Neural cell (in vitro differentiated cells): ENCODE data around the gene FXN. TPM values are rescaled to one million over a fixed set of nuclear protein-coding genes. Genes with fewer than 3 reads are reported as not detected.
A peak's percentile ranks its signal among the peaks of the same experiment; 100 is the strongest.

ENCODE experiments used
- H2AFZ ChIP-seq: fragments of 200-600, 300-800 bp; sonication (generic), shearing (Covaris generic); 2 replicates; pipeline ENCODE4 v1.6.0; 2014; ENCODE audit warnings: low read depth, mild to moderate bottlenecking, antibody characterized with exemption, low read length, moderate library complexity
- H3F3A ChIP-seq: fragments of 200-600 bp; shearing (Covaris generic); 2 replicates; pipeline ENCODE4 v1.6.1; 2016; ENCODE audit warnings: mild to moderate bottlenecking, moderate library complexity, mixed read lengths, antibody characterized with exemption, low read length; ENCODE audit not compliant: insufficient read depth, poor library complexity, severe bottlenecking
- H3K27ac ChIP-seq: fragments of 200-600, 300-800 bp; sonication (generic), shearing (Covaris generic); 2 replicates; pipeline ENCODE4 v1.5.1; 2014; ENCODE audit warnings: mild to moderate bottlenecking, low read length, moderate library complexity
- H3K27me3 ChIP-seq: fragments of 300-800, 200-600 bp; sonication (generic), shearing (Covaris generic); 2 replicates; pipeline ENCODE4 v1.6.0; 2014; ENCODE audit warnings: mild to moderate bottlenecking, low read depth, low read length, moderate library complexity; ENCODE audit not compliant: insufficient read depth
- H3K36me3 ChIP-seq: fragments of 300-800, 200-600 bp; sonication (generic), shearing (Covaris generic); 2 replicates; pipeline ENCODE4 v1.5.1; 2014; ENCODE audit warnings: mild to moderate bottlenecking, antibody characterized with exemption, low read length, moderate library complexity; ENCODE audit not compliant: insufficient read depth
- H3K4me2 ChIP-seq: fragments of 300-800, 200-600 bp; sonication (generic), shearing (Covaris generic); 2 replicates; pipeline ENCODE4 v1.6.0; 2014; ENCODE audit warnings: mild to moderate bottlenecking, low read length
- H3K4me3 ChIP-seq: fragments of 300-800, 200-600 bp; sonication (generic), shearing (Covaris generic); 2 replicates; pipeline ENCODE4 v1.5.1; 2014; ENCODE audit warnings: mild to moderate bottlenecking, low read length, moderate library complexity
- H3K79me2 ChIP-seq: fragments of 200-600 bp; shearing (Covaris generic); replicated peaks from 2 replicates; pipeline ENCODE4 v1.6.0; 2014; ENCODE audit warnings: mild to moderate bottlenecking, low read length, moderate library complexity; ENCODE audit not compliant: insufficient read depth
- H3K9ac ChIP-seq: fragments of 300-800, 200-600 bp; sonication (generic), shearing (Covaris generic); 2 replicates; pipeline ENCODE4 v1.6.1; 2016; ENCODE audit warnings: mild to moderate bottlenecking, low read length, mixed read lengths
- H3K9me2 ChIP-seq: fragments of 200-600 bp; shearing (Covaris generic); 2 replicates; pipeline ENCODE4 v1.6.1; 2016; ENCODE audit warnings: mild to moderate bottlenecking, low read length, mixed read lengths; ENCODE audit not compliant: insufficient read depth
- H3K9me3 ChIP-seq: fragments of 200-600, 300-800 bp; sonication (generic), shearing (Covaris generic); 2 replicates; pipeline ENCODE4 v1.6.1; 2016; ENCODE audit warnings: mild to moderate bottlenecking, mixed run types, low read length, moderate library complexity, mixed read lengths
- H4K20me1 ChIP-seq: fragments of 200-600 bp; shearing (Covaris generic); 2 replicates; pipeline ENCODE4 v1.6.1; 2016; ENCODE audit warnings: mild to moderate bottlenecking, mixed run types; ENCODE audit not compliant: insufficient read depth
- CTCF ChIP-seq: fragments of 450-650 bp; IDR thresholded peaks from 2 replicates; pipeline ENCODE4 v1.5.1; 2014; ENCODE audit warnings: antibody characterized with exemption, mild to moderate bottlenecking, moderate library complexity; ENCODE audit not compliant: poor library complexity, severe bottlenecking
- EP300 ChIP-seq: fragments of 450-650 bp; conservative IDR thresholded peaks from 2 replicates; pipeline ENCODE4 v1.6.1; 2014; ENCODE audit warnings: antibody characterized with exemption, mild to moderate bottlenecking, moderate library complexity; ENCODE audit not compliant: poor library complexity, severe bottlenecking
- EZH2 ChIP-seq: fragments of 200-600, 300-800 bp; shearing (Covaris generic), sonication (generic); IDR thresholded peaks from 2 replicates; pipeline ENCODE4 v1.6.1; 2014; ENCODE audit warnings: antibody characterized with exemption, low read length, borderline replicate concordance, mild to moderate bottlenecking; ENCODE audit not compliant: insufficient read depth, poor library complexity, severe bottlenecking
- MXI1 ChIP-seq: fragments of 450-650 bp; conservative IDR thresholded peaks from 2 replicates; pipeline ENCODE4 v1.6.1; 2014; ENCODE audit warnings: antibody characterized with exemption, mild to moderate bottlenecking; ENCODE audit not compliant: poor library complexity, severe bottlenecking
- POLR2AphosphoS5 ChIP-seq: IDR thresholded peaks from 2 replicates; pipeline ENCODE4 v1.6.1; 2012
- RAD21 ChIP-seq: fragments of 450-650 bp; conservative IDR thresholded peaks from 2 replicates; pipeline ENCODE4 v1.6.1; 2014; ENCODE audit warnings: antibody characterized with exemption, mild to moderate bottlenecking, moderate library complexity
- REST ChIP-seq: IDR thresholded peaks from 2 replicates; pipeline ENCODE4 v1.6.1; 2012; ENCODE audit warnings: borderline replicate concordance
- SMC3 ChIP-seq: fragments of 450-650 bp; conservative IDR thresholded peaks from 2 replicates; pipeline ENCODE4 v1.6.1; 2014; ENCODE audit warnings: antibody characterized with exemption, mild to moderate bottlenecking, moderate library complexity; ENCODE audit not compliant: poor library complexity
- TAF1 ChIP-seq: IDR thresholded peaks from 2 replicates; pipeline ENCODE4 v1.6.1; 2012; ENCODE audit warnings: low read depth
- polyA plus RNA-seq: library from polyadenylated mRNA; depleted of rRNA; stranded (reverse); fragments of >200 nt; gene quantifications from 2 replicates; pipeline ENCODE4 v1.2.3, GENCODE V29; 2014

FXN gene
- polyA plus RNA-seq, 1 donor from 2014 or later, result 3.5 TPM

- Histone ChIP-seq H2AFZ (no peak overlapping the region), H3K4me3 (no peak overlapping the region)
Observed at GRCh38 chr9:68999393-69000105, 36.0 kb upstream of the FXN start.

GRCh38 chr9:69001921-69002320, 33.6 kb upstream of the FXN start:
- no peaks in the 10 kb centered on the region for H3K9me3 ChIP-seq
- H3K4me3 ChIP-seq, result no peak overlapping the region
- no peak overlapping the region for H2AFZ ChIP-seq
- H3F3A ChIP-seq, result no peaks in the 10 kb centered on the region
- no peaks in the 10 kb centered on the region for H3K36me3 ChIP-seq
- no peak overlapping the region for H3K27ac ChIP-seq
- TF ChIP-seq CTCF, result no peak
- no peak for TF ChIP-seq REST
- no peak for TF ChIP-seq SMC3
- no peaks in the 10 kb centered on the region for H3K9me2 ChIP-seq
- H3K27me3 ChIP-seq, result no peaks in the 10 kb centered on the region
- H4K20me1 ChIP-seq, result no peaks in the 10 kb centered on the region
- H3K79me2 ChIP-seq, result no peaks in the 10 kb centered on the region
- H3K4me2 ChIP-seq, result no peak overlapping the region
- no peak overlapping the region for H3K9ac ChIP-seq

More at GRCh38 chr9:68999393-69000105, 36.0 kb upstream of the FXN start:
- H3K9me2 ChIP-seq, result no peaks in the 10 kb centered on the region
- no peaks in the 10 kb centered on the region for H3K79me2 ChIP-seq
- no peaks in the 10 kb centered on the region for H3K9me3 ChIP-seq
- H3K9ac ChIP-seq, result no peak overlapping the region
- TF ChIP-seq SMC3 (peak; percentile 92), CTCF (peak; percentile 90), POLR2AphosphoS5 (no peak), EZH2 (no peak), RAD21 (peak; percentile 91), MXI1 (peak; percentile 31), EP300 (no peak), REST (no peak), TAF1 (no peak)
- H3K27ac ChIP-seq, result no peak overlapping the region
- H3K4me2 ChIP-seq, result no peak overlapping the region
- no peaks in the 10 kb centered on the region for H4K20me1 ChIP-seq
- no peaks in the 10 kb centered on the region for H3F3A ChIP-seq
- no peaks in the 10 kb centered on the region for H3K36me3 ChIP-seq
- no peaks in the 10 kb centered on the region for H3K27me3 ChIP-seq
